Esophagus muscularis mucosa (tissue), 4 donors: Measurements from ENCODE around the gene MAD1L1. TPM values are rescaled to one million over a fixed set of nuclear protein-coding genes. Genes with fewer than 3 reads are reported as not detected.

ENCODE experiments used
- DNase-seq: peaks from one replicate; pipeline ENCODE4 v3.0.0-alpha.2; 2017; ENCODE audit errors: extremely low spot score
- H3K27ac ChIP-seq, 4 donors: fragments of 200-600 bp; sonication (generic); replicated peaks in 1 of 4; 1 replicate in 3 of 4; 2 replicates in 1 of 4; pipeline ENCODE4 v1.5.1; 2016 to 2019; ENCODE audit warnings: mild to moderate bottlenecking in 1 of 4
- H3K27me3 ChIP-seq, 4 donors: fragments of 200-600 bp; sonication (generic); one replicate each; pipeline versions ENCODE4 v1.5.1 to v1.6.0; 2016 to 2019
- H3K36me3 ChIP-seq, 4 donors: fragments of 200-600 bp; sonication (generic); one replicate each; pipeline ENCODE4 v1.5.1; 2016 to 2019
- H3K4me1 ChIP-seq, 4 donors: fragments of 200-600 bp; sonication (generic); one replicate each; pipeline ENCODE4 v1.5.1; 2016 to 2019
- H3K4me3 ChIP-seq, 4 donors: fragments of 200-600 bp; sonication (generic); 1 replicate in 2 of 4; 2 replicates in 2 of 4; pipeline ENCODE4 v1.5.1; 2016 to 2019; ENCODE audit warnings: mild to moderate bottlenecking in 4 of 4, moderate library complexity in 1 of 4
- H3K9me3 ChIP-seq, 4 donors: fragments of 200-600 bp; sonication (generic); 1 replicate in 3 of 4; 2 replicates in 1 of 4; pipeline ENCODE4 v1.5.1; 2016 to 2019
- CTCF ChIP-seq, 3 experiments: fragments of 200-600 bp in 2 of 3; fragments of 450-650 bp in 1 of 3; sonication (generic) in 2 of 3; IDR thresholded peaks; one replicate each; pipeline ENCODE4 v1.5.1; 2017 to 2019; ENCODE audit warnings: antibody characterized with exemption in 3 of 3, mild to moderate bottlenecking in 2 of 3, moderate library complexity in 1 of 3
- EP300 ChIP-seq: sonication (generic); formaldehyde crosslinking; IDR thresholded peaks from one replicate; pipeline ENCODE4 v1.6.1; 2017; ENCODE audit warnings: antibody characterized with exemption
- POLR2A ChIP-seq: fragments of 450-650 bp; IDR thresholded peaks from one replicate; pipeline ENCODE4 v1.6.1; 2017; ENCODE audit warnings: antibody characterized with exemption, moderate library complexity, mild to moderate bottlenecking, low read depth
- POLR2AphosphoS5 ChIP-seq, 2 donors: sonication (generic); formaldehyde crosslinking; IDR thresholded peaks; one replicate each; pipeline ENCODE4 v1.6.1; 2017; ENCODE audit warnings: antibody characterized with exemption in 2 of 2
- WGBS: methylation state at CpG from one replicate; pipeline ENCODE4 v1.1.5; 2018; 5-methylcytosine and 5-hydroxymethylcytosine counted together
- intact Hi-C: fragments of 100-400 bp; cut with DNase I; formaldehyde crosslinking; loops from one replicate; pipeline ENCODE4 v1.15.1; 2023
- total RNA-seq, 4 donors: library from RNA; depleted of rRNA; stranded (reverse); fragments of >200 nt; gene quantifications; one replicate each; pipeline versions ENCODE4 v1.1.0 to v1.2.1, GENCODE V29; 2016

Gene MAD1L1
- total RNA-seq, 4 donors from 2014 or later, result 22.2 to 33.1 (median 29.5) TPM

GRCh38 chr7:2007551-2007950 lies 225.2 kb downstream of the MAD1L1 start:
- intact Hi-C loops, result no loop called here
- H3K36me3 ChIP-seq, result peaks cover 0 to 19% (median 5%) of the 10 kb centered on the region in 4 donors
- H3K4me3 ChIP-seq, result no peak overlapping the region
- H3K9me3 ChIP-seq, result no peaks in the 10 kb centered on the region
- 88% methylated on average over 10 of the region's 10 CpGs for WGBS
- H3K27ac ChIP-seq, result no peak overlapping the region
- no peak for TF ChIP-seq POLR2A
- no peak for TF ChIP-seq EP300
- no peak for TF ChIP-seq CTCF (IDR thresholded peaks at IDR 0.05)
- TF ChIP-seq POLR2AphosphoS5 (IDR thresholded peaks at IDR 0.05), result no peak
- no peaks in the 10 kb centered on the region for H3K27me3 ChIP-seq
- peaks cover 9 to 17% (median 11%) of the 10 kb centered on the region in 4 donors for H3K4me1 ChIP-seq
- no peak for DNase-seq

GRCh38 chr7:2006921-2007381 lies 225.8 kb downstream of the MAD1L1 start:
- no peak for DNase-seq
- H3K9me3 ChIP-seq, result no peaks in the 10 kb centered on the region
- TF ChIP-seq POLR2AphosphoS5 (IDR thresholded peaks at IDR 0.05), result no peak
- no peak for TF ChIP-seq EP300
- no peak for TF ChIP-seq POLR2A
- no peak for TF ChIP-seq CTCF (IDR thresholded peaks at IDR 0.05)
- peaks cover 9 to 17% (median 11%) of the 10 kb centered on the region in 4 donors for H3K4me1 ChIP-seq
- H3K27ac ChIP-seq, result no peak overlapping the region
- no peak overlapping the region for H3K4me3 ChIP-seq
- H3K36me3 ChIP-seq, result peaks cover 0 to 18% (median 7%) of the 10 kb centered on the region in 4 donors
- 93% methylated on average over 19 of the region's 22 CpGs for WGBS
- no peaks in the 10 kb centered on the region for H3K27me3 ChIP-seq
- intact Hi-C loops, result no loop called here

- 79% methylated on average over 20 of the region's 20 CpGs for WGBS
- DNase-seq, result no peak
- Histone ChIP-seq H3K4me3 (no peak overlapping the region), H3K27ac (no peak overlapping the region), H3K36me3 (peaks cover 0 to 25% (median 7%) of the 10 kb centered on the region in 4 donors), H3K4me1 (peaks cover 9 to 17% (median 11%) of the 10 kb centered on the region in 4 donors), H3K9me3 (no peaks in the 10 kb centered on the region), H3K27me3 (no peaks in the 10 kb centered on the region)
- intact Hi-C loops, result no loop called here
- no peak for TF ChIP-seq EP300
- no peak for TF ChIP-seq POLR2A
- TF ChIP-seq POLR2AphosphoS5 (IDR thresholded peaks at IDR 0.05), result no peak
- no peak for TF ChIP-seq CTCF (IDR thresholded peaks at IDR 0.05)
These were observed 226.4 kb downstream of the MAD1L1 start for GRCh38 chr7:2006231-2006771.

- H3K9me3 ChIP-seq, result no peaks in the 10 kb centered on the region
- peaks cover 0 to 28% (median 7%) of the 10 kb centered on the region in 4 donors for H3K36me3 ChIP-seq
- no peaks in the 10 kb centered on the region for H3K27me3 ChIP-seq
- H3K4me3 ChIP-seq, result no peak overlapping the region
- H3K4me1 ChIP-seq, result peaks cover 9 to 17% (median 11%) of the 10 kb centered on the region in 4 donors
- DNase-seq, result no peak
- TF ChIP-seq EP300 (no peak), POLR2AphosphoS5 (IDR thresholded peaks at IDR 0.05) (no peak), CTCF (IDR thresholded peaks at IDR 0.05) (no peak), POLR2A (no peak)
- intact Hi-C loops, result no loop called here
- 93% methylated on average over 10 of the region's 10 CpGs for WGBS
- H3K27ac ChIP-seq, result no peak overlapping the region
These were observed 227.0 kb downstream of the MAD1L1 start for GRCh38 chr7:2005786-2006185.
